Keratinocyte (primary cell): ENCODE data around the gene BBS12.

Experiments
- CTCF ChIP-seq, 3 experiments: IDR thresholded peaks in 1 of 3; conservative IDR thresholded peaks in 1 of 3; optimal IDR thresholded peaks in 1 of 3; 2 replicates in 2 of 3; 3 replicates in 1 of 3; pipeline versions ENCODE3 to v1.5.1; 2011; ENCODE audit warnings: low read length in 3 of 3, mild to moderate bottlenecking in 3 of 3, moderate library complexity in 2 of 3, control low read depth in 1 of 3, inconsistent platforms in 1 of 3; ENCODE audit not compliant: insufficient read depth in 2 of 3; ENCODE audit errors: extremely low read depth in 1 of 3
- EZH2 ChIP-seq: IDR thresholded peaks from one replicate; pipeline ENCODE4 v1.6.1; 2012; ENCODE audit warnings: inconsistent platforms, mild to moderate bottlenecking, low read length, moderate library complexity

GRCh38 chr4:122742933-122743829 lies 10.7 kb downstream of the BBS12 start:
- TF ChIP-seq EZH2 (no peak), CTCF (optimal IDR thresholded peaks at IDR 0.05 in 1 of 3, IDR thresholded peaks at IDR 0.05 in 1 of 3, conservative IDR thresholded peaks at IDR 0.05 in 1 of 3; ENCODE audit: extremely low read depth in 1 of 3, insufficient read depth in 2 of 3, low read length in 3 of 3) (no peak)
